HG03039 (cell line): ENCODE results near the gene CACNA1D.

Experiments
- ATAC-seq: cut with Tn5 transposase; IDR thresholded peaks from one replicate; pipeline ENCODE4 v1.9.1; 2021; ENCODE audit warnings: mild to moderate bottlenecking, moderate library complexity; ENCODE audit not compliant: unreplicated experiment

CACNA1D gene

DNA sequence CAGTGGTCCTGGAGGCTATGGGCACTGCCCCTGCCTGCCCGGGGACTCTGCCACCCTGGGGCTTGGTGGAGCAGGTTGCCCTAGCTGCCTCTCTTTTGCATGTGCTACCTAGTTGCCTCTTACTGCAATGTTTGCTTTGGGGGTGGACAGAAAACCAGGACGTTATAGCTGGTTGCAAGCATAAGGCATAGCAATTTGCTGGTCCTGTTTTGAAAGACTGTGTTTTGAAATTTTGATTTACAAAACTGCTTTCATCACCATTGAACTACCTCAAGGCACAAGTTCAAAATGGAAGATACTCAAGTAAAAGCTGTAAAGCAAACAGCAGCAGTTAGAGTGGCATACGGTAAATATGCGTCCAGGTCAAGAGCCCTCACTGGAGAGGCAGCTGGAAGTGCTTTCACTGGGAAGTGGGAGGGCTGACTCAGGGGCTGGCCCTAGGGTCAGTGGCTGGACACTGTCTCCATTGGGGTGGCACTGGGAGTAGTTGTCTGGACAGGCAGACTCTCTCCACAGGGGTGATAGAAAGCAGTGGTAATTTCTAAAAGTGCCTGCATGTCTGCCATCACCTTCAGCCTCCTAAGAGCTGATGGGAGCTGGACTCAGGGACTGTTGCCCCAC is 213.7 kb downstream of the CACNA1D start:
- no peak for ATAC-seq

DNA sequence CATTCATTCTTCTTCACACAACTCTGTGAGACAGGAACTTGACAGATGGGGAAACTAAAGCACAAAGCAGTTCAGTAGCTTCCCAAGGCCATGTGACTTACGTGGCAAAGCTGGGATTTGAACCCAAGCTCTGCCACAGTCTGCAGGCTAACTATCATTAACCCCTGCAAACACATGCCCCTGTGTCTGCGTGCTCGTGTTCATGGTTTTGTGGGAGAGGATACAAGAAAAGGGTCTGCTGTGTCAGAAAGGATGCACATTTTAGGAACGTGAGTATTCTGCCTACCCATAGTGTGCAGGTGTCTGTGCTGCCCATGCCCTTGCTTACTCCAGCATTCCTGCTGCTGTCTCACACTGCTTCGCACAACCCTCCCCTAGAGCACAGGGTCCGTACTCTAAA is 214.8 kb downstream of the CACNA1D start:
- no peak for ATAC-seq

DNA sequence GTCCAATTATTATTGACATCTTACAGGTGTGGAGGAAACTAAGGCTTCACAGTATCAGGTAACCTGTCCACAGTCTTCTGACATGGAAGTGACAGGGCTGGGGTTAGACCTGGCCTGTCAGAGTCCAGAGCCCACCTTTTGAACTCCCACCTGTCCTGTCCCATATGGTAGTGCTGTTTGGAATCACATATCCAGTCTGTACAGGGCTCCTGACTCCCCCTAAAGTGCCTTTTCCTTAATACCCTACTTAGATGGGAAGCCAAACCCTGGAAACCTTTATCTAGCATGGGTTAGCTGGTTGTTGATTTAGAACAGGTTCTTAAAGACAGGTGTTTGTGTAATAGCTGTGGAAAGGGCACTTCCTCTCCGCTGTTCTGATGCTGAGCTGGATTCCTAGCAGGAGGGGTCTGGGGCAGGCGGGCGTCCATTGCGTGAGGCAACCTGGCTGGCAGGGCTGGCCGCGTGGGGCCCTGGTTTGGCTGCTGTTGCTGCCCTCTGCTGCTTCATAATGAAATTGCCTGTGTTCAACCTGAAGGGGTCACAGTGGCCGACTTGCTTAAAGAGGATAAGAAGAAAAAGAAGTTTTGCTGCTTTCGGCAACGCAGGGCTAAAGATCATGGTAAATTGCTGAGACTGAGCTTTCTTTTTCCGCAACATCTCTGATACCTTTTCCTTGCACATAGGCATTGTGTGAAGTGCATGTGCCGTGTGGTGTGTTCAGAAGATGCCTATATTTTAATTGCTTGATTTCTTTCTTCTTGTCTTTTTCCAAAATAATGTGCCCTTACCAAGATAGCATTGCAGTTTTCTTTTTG is 215.7 kb downstream of the CACNA1D start:
- no peak for ATAC-seq

DNA sequence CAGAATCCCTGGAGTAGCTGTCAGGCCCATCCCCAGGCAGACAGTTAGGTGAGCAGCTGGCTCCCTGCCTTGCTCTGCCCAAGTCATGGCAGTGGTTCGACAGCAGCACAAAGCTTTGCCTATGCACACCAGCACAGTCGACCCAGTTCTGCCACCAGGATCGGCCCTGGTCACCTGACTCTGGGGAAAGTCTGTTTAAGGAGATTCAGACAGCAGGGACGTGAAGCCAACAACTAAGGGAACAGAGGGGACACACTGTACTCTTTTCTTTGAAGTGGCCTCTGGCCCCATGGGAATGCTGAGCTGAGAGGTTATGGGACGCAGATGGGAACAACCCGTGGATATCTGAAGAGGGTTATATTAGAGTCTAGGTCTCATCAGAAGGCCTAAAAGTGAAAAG is 217.0 kb downstream of the CACNA1D start:
- ATAC-seq = no peak

DNA sequence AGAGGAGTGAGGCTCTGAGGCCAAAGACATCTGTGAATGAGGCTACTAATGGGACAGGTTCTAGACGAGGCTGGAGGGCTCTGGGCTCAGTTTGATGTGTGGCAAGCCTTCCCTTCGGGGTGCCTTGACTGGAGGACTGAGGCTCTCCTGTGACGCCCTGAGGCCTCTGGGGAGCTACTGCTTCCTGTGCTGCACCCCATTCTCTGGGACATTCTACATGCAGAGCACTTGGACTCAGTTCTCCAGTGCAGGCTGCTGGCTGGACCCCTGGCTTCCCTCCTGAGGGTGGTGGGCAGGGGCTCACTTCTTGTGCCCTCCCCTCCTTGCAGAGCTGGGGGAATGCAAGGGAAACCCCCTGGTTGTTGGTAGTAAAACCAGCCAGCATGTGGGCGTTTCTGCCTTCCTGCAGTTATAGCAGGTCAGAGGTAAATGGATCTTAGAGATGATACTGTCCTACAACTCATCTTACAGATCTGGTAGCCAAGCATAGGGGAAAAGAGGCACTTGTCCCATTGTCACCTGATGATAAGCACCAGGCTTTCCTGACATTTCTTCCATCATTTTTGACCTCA is 218.5 kb downstream of the CACNA1D start:
- ATAC-seq = no peak

DNA sequence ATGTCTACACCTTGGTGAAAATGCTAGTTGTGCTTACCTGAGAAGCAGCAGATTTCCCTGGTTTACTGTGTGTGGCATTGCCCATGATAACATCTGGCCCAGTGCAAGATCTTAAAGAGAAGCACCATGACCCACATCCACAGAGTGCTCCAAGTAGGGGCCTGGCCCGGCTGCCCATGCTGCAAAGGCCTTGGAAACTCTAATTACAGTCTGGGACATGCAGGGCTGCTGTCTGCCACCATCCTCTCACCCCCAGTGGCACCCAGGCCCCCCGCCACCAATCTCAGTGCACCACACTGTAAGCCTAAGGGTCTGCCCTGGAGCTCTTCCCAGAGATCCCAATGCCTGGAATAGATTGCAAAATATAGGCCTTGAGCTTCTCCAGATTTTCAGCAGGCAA is 219.2 kb downstream of the CACNA1D start:
- ATAC-seq = no peak

DNA sequence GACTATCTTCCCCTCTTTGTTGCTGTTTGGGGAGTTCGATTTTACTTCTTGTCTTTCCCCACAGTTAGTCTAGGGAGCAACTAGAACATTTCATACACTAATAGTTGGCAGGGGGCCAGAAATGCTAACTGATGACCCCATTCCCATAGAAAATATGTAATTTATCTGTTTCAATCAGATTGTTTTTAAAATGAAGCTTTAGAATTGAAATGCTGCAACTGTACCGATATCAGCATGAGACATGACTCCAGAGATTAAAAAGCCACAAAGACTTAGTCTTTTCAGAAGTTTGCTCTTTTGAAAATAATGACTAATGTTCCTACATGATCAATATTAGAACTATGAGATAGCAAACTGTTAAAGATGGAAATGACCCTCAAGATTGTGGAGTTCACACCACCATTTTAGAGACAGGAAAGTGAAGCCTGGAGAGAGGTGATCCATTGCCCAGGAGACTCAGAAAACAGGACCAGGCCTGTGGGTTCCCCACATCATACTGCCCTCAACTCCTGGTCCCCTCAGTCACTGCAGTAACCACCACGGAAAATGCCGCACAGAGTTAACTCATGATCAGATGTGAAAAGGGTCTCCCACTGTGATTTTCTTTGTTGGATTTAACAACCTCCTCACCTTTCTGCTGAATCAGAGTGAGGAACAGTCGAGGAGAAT is 221.5 kb downstream of the CACNA1D start:
- no peak for ATAC-seq

DNA sequence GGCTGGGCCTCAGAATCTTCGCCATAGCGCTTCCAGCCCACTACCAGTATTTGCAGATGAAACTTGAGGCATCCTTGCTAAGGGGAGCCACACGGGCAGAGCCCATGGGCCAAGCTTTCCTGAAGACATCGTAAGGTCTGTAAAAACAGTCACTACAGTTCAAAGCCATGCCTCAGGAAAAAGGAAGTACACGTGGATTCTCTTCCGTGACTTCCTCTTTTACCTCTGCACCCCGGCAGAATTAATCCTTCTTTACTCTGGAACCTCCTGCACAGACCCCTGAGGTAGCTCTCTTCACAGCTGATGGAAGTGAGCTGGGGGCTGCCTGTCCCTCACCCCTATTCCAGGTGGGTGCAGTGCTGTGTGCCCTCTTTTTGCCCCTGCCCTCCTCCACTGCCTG is 222.6 kb downstream of the CACNA1D start:
- ATAC-seq = no peak

DNA sequence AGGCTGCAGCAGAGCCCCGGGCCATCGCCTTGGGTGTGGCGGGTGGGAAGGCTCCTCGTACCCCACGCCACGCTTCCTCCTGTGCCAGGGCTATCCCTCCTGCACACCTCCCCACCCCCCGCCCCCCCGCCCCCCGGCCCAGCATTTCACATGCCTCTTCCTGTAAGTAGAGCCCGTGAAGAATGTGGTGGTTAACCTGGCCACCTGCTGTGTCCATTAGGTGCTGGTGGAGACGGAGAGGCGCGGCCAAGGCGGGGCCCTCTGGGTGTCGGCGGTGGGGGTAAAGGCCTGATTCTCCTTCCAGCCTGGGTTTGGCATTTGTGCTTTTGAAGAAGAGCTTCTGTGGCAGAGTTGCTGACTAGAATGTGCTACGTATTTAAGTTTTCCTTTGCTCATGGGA is 224.1 kb downstream of the CACNA1D start:
- ATAC-seq = no peak

DNA sequence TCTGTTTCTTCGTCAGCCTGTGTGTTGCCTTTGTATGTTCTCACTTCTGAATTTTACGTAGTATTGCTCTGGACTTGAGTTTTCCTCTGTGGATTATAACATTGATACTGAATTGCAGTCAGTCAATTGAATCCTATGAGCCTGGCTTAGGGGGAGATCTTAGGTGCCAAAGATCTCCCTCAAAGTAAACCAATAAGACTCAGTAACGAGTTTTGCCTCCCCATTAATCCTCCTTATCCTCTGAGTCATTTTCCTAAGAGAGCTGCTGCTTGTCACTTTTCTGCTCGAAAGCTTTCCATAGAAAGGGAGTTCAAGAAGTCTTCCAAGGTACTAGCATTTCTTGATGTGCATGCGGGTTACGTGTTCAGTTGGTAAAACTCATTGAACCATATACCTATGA is 225.4 kb downstream of the CACNA1D start:
- no peak for ATAC-seq

DNA sequence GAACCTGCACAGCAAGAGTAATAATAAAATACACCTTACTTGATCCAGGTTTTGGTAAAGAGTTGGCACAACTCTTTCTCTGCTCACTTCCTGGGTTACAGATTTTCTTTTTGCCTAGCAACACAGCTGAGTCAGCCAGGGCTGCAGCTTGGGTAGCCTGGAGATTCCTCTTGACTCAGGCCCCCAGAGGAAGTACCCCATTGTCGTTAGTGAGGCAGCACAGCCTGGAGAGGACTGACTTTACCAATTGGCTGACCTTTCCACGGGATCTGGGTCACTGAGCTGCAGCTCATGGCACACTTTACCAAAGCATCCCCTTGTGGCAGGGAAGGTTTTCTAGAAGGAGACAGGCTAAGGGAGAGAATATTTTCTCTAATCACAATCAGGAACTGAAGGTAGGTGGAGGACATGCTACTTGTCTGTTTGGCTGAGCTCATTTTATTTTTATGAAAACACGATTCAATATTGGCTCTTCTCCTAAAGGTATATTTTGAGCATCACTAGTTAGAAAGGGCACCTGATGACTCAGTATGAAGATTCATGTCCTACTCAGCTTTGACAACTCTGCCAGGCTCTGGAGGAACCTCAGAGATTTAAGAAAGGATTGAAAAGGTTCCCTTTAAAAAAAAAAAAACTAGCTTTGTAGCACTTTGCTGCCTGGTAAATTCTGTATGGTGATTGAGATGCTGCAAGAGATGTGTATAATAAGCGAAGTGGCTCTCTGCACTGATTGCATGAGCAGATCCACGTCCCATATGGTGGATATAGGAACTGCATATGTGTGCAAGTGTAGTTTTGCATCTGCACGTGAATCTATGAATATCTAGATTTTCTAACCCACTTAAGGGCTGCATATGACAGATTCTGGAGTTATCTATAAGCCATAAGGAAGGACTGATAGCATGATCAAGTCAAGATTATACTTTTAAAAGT is 227.0 kb downstream of the CACNA1D start:
- ATAC-seq = no peak

DNA sequence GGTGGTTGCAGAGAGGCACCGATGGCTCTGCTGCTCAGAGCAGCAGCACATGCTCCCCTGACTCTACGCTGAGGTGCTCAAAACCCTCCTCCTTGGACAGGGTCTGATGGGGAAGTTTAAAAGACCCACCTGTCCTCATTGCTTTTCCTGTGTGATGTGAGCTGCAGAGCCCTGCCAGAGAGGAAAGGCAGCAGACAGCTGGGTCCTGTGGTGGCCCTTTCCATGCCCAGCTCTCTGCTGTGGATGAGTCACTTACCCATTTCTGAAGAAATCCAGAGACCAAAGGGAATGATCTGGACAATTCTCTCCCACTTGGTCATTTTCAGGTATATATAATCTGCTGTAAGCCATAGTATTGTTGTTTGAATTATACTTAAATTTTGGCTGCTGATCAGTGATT is 230.2 kb downstream of the CACNA1D start:
- ATAC-seq = no peak

DNA sequence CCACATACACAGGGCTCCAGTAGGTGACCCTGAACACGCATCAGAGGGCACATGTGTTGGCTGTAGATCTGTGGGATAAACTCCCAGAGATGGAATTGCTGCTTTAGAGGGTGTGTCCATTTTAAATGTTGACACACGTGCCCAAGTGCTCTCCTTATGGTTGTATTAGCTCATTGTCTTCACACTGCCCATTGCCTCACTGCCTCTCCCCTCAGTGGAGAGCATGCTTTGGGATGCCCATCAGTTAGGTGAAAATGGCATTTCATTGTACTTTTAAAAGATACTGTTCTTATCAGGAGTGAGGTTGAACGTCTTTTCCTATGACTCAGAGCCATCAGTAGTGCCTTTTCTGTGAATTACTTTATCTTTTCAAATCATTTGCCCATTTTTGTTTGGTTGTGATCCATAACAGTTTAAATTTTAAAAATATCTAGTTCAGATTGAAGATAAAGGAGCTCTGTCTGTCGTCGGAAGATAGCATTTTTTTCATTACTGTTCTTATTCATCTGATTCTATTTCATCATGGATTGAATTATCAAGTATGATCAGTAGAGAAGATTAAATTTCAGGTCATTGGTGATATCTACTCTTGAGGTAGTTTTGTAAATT is 231.1 kb downstream of the CACNA1D start:
- ATAC-seq = no peak

DNA sequence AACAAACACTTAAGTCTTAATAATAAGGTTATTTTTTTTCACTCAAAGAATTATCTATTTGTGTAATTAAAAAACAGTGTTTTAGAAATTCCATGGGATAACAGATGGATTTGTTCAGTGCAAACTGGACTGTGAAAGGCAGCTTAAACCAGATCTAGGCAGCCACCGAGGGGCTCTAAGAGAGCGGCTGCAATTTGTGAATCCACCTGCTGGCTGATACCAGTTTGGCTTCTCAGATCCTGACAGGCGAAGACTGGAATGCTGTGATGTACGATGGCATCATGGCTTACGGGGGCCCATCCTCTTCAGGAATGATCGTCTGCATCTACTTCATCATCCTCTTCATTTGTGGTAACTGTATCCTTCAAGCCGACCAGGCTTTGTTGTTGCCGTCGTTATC is 232.2 kb downstream of the CACNA1D start:
- ATAC-seq = no peak

DNA sequence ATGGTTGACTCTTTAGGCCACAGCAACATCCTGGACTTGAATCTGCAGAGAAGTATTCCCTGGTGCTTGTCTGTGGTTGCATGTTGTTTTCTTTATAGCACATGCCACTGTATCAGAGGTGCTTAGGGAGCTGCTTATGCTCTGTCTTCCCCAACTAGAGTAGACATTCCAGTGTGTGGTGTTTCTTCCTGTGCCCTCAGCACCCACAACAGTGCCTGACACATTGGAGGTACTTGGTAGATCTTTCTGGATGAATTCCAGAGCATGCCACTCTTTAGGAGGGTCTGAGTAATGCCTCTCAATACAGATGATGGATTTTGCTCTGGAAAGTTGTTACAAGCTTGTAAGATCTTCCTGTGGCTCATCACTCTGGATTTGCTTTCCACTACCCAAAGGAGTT is 234.2 kb downstream of the CACNA1D start:
- no peak for ATAC-seq

DNA sequence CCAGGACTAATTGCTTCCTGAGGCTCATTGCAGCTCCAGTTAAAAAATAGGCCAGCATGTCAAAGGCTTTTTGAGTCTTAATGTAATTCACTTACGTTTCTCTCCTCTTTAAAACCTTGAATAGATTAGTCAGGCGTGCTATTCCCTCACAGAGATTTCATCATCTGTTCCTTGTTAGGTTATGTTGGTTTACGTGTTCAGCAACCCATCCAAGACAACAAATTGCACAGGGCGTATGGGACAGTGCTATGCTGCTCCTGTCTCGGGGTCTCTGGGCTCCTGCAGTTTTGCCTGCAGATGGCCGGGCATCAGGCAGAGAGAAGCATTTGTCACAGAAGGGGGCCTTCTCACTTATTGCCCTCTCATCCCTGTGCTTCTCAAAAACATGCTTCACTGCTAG is 234.7 kb downstream of the CACNA1D start:
- ATAC-seq = no peak

DNA sequence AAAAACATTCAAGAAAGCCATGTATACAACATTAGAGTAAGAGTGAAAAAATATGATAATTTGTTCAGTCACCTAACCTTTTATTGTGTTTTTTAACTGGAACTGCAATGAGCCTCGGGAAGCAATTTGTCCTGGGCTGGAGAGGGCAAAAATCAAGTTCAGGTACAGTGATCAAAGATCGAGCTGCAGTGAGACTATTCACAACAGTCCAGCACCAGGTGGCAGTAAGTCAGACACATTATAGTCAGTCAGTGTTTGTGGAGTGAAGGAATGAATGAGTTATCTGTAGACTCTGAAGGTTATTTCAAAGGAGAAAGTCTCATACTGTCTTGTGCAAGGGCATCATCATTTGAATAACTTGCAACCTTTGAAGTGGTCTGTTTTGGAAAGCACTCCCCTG is 235.2 kb downstream of the CACNA1D start:
- no peak for ATAC-seq

DNA sequence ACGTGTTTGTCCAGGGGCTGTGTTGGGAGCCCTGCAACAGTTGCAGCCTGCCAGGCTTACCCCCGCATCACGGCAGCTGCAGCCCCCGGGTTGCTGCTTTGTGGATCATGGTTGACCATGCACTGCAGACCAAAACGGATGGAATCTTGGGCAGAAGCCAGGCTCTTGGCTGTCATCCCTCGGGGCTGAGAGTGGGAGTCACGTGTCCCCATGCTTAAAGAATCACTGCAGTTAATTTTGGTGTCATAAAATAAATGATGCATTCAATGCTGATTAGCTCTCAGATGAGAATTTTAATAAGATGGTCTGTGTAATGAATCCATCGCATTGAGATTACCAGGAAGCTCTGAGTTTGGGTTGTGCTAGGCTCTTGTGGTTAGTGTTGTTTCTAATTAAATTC is 236.2 kb downstream of the CACNA1D start:
- ATAC-seq = no peak

DNA sequence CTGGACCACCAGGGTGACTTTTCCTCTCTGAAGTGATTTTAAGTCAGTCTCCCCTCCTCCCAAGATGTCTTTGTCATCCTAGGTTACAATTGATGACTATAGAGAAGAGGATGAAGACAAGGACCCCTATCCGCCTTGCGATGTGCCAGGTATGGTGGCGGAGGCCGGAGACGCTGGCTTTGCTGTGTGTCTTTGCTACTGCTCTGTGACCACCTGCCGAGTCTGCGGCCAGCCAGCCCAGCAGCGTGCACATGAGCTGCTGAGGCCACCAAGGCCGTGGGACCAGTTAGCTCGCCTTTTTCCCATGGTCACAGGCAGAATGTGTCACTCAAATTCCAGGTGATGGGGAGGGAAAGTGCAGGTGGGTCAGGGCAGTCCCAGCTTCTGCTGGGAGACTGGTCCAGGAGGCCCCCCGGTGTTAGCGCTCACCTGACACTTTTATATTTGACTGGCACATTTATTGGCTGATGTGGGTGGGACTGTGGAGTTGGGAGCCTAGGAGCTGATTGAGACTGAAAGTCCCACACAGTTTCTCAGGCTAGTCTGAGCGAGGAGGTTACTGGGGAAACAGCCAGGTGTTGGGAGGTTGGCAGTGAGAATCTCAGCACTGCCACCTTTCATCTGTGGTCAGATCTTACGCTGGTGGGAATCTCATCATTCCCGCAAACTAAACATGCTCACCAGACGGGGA is 237.7 kb downstream of the CACNA1D start:
- ATAC-seq = no peak

DNA sequence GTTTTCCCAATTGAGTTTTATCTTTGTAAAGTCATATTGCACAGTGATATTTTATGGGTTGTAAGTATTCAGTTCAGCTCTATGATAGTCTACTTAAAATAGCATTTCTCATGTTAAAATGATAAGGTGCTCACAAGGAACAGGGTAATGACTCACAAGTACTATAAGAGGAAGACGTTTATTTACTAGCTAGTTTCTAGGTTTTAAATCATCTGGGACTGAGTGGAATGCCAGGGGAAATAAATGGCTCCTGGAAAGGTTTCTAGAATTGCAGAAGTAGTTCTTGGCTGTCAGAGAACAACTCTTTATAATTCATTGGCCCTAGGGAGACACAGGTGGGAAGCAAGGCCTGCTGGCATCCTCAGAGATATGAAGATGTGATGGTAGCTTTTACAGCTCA is 239.0 kb downstream of the CACNA1D start:
- no peak for ATAC-seq
